B cell (primary cell): ENCODE measurements around the gene TEX261. TPM values are rescaled to one million over a fixed set of nuclear protein-coding genes. Genes with fewer than 3 reads are reported as not detected.
"Not testable (repeated sequence)": the region's sequence is repeated elsewhere in the genome, so short reads cannot be mapped to it uniquely, and the experiment has no call there.

Experiments used
- ATAC-seq: fragments of 200-7000 bp; cut with Tn5 transposase; one replicate; pipeline ENCODE4 v1.10.0; 2021; ENCODE audit warnings: low read depth, mild to moderate bottlenecking, moderate number of reproducible peaks, moderate library complexity
- CTCF ChIA-PET: fragments of 350-600 bp; sonication (Branson Sonifier 250); formaldehyde crosslinking; loops from one replicate; lab custom pipeline; 2021; ENCODE audit warnings: antibody characterized with exemption, inconsistent platforms; lab: Charles Lee
- POLR2A ChIA-PET: fragments of 350-600 bp; sonication (Branson Sonifier 250); formaldehyde crosslinking; loops from one replicate; lab custom pipeline; 2021; ENCODE audit warnings: antibody characterized with exemption; lab: Charles Lee
- DNase-seq: peaks from one replicate; pipeline ENCODE4 v3.0.0; 2013
- H2AFZ ChIP-seq: 2 replicates; pipeline ENCODE4 v1.6.1; 2012; ENCODE audit warnings: mild to moderate bottlenecking, low read depth, low read length; ENCODE audit not compliant: insufficient read depth, poor library complexity, severe bottlenecking
- H3K27ac ChIP-seq, 2 donors: 1 replicate in 1 of 2; 2 replicates in 1 of 2; pipeline ENCODE4 v1.5.1; 2012 to 2013; ENCODE audit warnings: low read length in 2 of 2, mild to moderate bottlenecking in 2 of 2, moderate library complexity in 1 of 2
- H3K27me3 ChIP-seq, 4 experiments: fragments of 200-600 bp in 1 of 4; sonication (generic) in 1 of 4; replicated peaks in 1 of 4; 1 replicate in 2 of 4; 2 replicates in 2 of 4; pipeline versions ENCODE4 v1.6.1 to v1.7.0; 2013 to 2016; ENCODE audit warnings: low read length in 3 of 4, mild to moderate bottlenecking in 2 of 4, mixed read lengths in 1 of 4, moderate library complexity in 1 of 4; ENCODE audit not compliant: insufficient read depth in 4 of 4, control insufficient read depth in 3 of 4; ENCODE audit errors: control extremely low read depth in 1 of 4
- H3K36me3 ChIP-seq, 2 experiments: replicated peaks in 1 of 2; 1 replicate in 1 of 2; 2 replicates in 1 of 2; pipeline versions ENCODE4 v1.6.1 to v1.7.1; 2013; ENCODE audit warnings: low read length in 1 of 2; ENCODE audit not compliant: insufficient read depth in 2 of 2, control insufficient read depth in 1 of 2; ENCODE audit errors: control extremely low read depth in 1 of 2, extremely low read depth in 1 of 2
- H3K4me1 ChIP-seq, 2 donors: fragments of 200-600 bp in 1 of 2; sonication (generic) in 1 of 2; 1 replicate in 1 of 2; 2 replicates in 1 of 2; pipeline versions ENCODE4 v1.5.1 to v1.6.1; 2013 to 2017; ENCODE audit warnings: low read length in 2 of 2; ENCODE audit not compliant: control insufficient read depth in 2 of 2, insufficient read depth in 2 of 2
- H3K4me2 ChIP-seq: replicated peaks from 2 replicates; pipeline ENCODE3; 2012; ENCODE audit warnings: mild to moderate bottlenecking, low read depth, low read length; ENCODE audit not compliant: poor library complexity, severe bottlenecking
- H3K4me3 ChIP-seq, 5 experiments: fragments of 200-600 bp in 1 of 5; sonication (generic) in 1 of 5; 1 replicate in 3 of 5; 2 replicates in 2 of 5; pipeline versions ENCODE4 v1.5.1 to v1.7.0; 2011 to 2016; ENCODE audit warnings: low read length in 4 of 5, mild to moderate bottlenecking in 4 of 5, low read depth in 2 of 5, control low read depth in 1 of 5, moderate library complexity in 1 of 5; ENCODE audit not compliant: insufficient read depth in 1 of 5; ENCODE audit errors: control extremely low read depth in 1 of 5, extremely low read depth in 1 of 5
- H3K79me2 ChIP-seq: fragments of 200-600 bp; sonication (generic); one replicate; pipeline ENCODE4 v1.6.0; 2016; ENCODE audit warnings: low read length; ENCODE audit not compliant: control insufficient read depth, insufficient read depth
- H3K9ac ChIP-seq: fragments of 200-600 bp; sonication (generic); 2 replicates; pipeline ENCODE4 v1.6.1; 2017; ENCODE audit warnings: mild to moderate bottlenecking, low read length, moderate library complexity
- H3K9me3 ChIP-seq, 3 donors: one replicate each; pipeline versions ENCODE4 v1.6.1 to v1.7.1; 2013; ENCODE audit warnings: low read length in 2 of 3; ENCODE audit not compliant: control insufficient read depth in 2 of 3, insufficient read depth in 1 of 3; ENCODE audit errors: control extremely low read depth in 1 of 3
- H4K20me1 ChIP-seq: 2 replicates; pipeline ENCODE4 v1.6.0; 2012; ENCODE audit warnings: mild to moderate bottlenecking, low read length; ENCODE audit not compliant: insufficient read depth, control insufficient read depth, poor library complexity, severe bottlenecking
- H3K27ac Mint-ChIP-seq: one replicate; pipeline ENCODE4 v1.8.0; 2021; ENCODE audit warnings: mixed read lengths
- H3K27me3 Mint-ChIP-seq: one replicate; pipeline ENCODE4 v1.8.0; 2021; ENCODE audit warnings: mixed read lengths
- H3K4me1 Mint-ChIP-seq: one replicate; pipeline ENCODE4 v1.8.0; 2021; ENCODE audit warnings: mixed read lengths
- H3K4me3 Mint-ChIP-seq: one replicate; pipeline ENCODE4 v1.8.0; 2021; ENCODE audit warnings: mixed read lengths
- H3K9me3 Mint-ChIP-seq: one replicate; pipeline ENCODE4 v1.8.0; 2022; ENCODE audit warnings: mixed read lengths; ENCODE audit not compliant: insufficient read depth
- CTCF ChIP-seq: fragments of 200-600 bp; IDR thresholded peaks from one replicate; pipeline ENCODE4 v1.8.0; 2022; ENCODE audit warnings: antibody characterized with exemption, mild to moderate bottlenecking
- WGBS: methylation state at CpG from one replicate; pipeline ENCODE4 v1.1.5; 2013; ENCODE audit warnings: missing lambda C conversion rate; ENCODE audit not compliant: insufficient coverage; 5-methylcytosine and 5-hydroxymethylcytosine counted together
- intact Hi-C: fragments of 100-400 bp; cut with micrococcal nuclease; formaldehyde crosslinking; loops from one replicate; pipeline ENCODE4 v1.10.0; 2022
- polyA plus RNA-seq: library from polyadenylated mRNA; depleted of rRNA; stranded (reverse); fragments of >200 nt; gene quantifications from 2 replicates; pipeline ENCODE4 v1.2.3, GENCODE V29; 2012
- total RNA-seq, 2 donors: library from RNA; stranded (reverse); fragments of 120-200 nt in 1 of 2; gene quantifications; 1 replicate in 1 of 2; 2 replicates in 1 of 2; pipeline versions ENCODE4 v1.2.3 to v1.2.4, GENCODE V29; 2013 to 2022

The TEX261 gene
- total and polyA plus RNA-seq, 2 donors (not counting 1 experiment from before 2014, with no cell fraction given), result 29.0 to 56.4 TPM

GRCh38 chr2:71023553-71024243, 29.0 kb upstream of the TEX261 start:
- H3K4me3 Mint-ChIP-seq, H2AFZ ChIP-seq, H3K9me3 Mint-ChIP-seq, H3K4me1 ChIP-seq, H3K27me3 ChIP-seq, H3K9ac ChIP-seq, H4K20me1 ChIP-seq, H3K27me3 Mint-ChIP-seq, H3K27ac Mint-ChIP-seq, H3K27ac ChIP-seq, H3K4me3 ChIP-seq, H3K4me2 ChIP-seq, H3K36me3 ChIP-seq, H3K4me1 Mint-ChIP-seq, ATAC-seq, H3K79me2 ChIP-seq, POLR2A ChIA-PET, H3K9me3 ChIP-seq: not testable (repeated sequence)
- intact Hi-C loops, result loop anchor here (1.0 kb wide), 1 partner anchor 45 kb away; the partner anchor contains the start of gene NAGK
- CTCF ChIA-PET, result interaction anchor here (1.2 to 2.0 kb wide), 3 partner anchors 16 to 487 kb away, joined by 3 to 10 read pairs (median 9); no protein-coding TSS in a partner anchor
- peak; percentile 54 for DNase-seq
- peak; percentile 49 for TF ChIP-seq CTCF
- 67% methylated on average over 10 of the region's 15 CpGs for WGBS

GRCh38 chr2:71021394-71021793, 26.7 kb upstream of the TEX261 start:
- H3K9me3 Mint-ChIP-seq, H3K4me3 Mint-ChIP-seq, H3K36me3 ChIP-seq, H3K4me2 ChIP-seq, H4K20me1 ChIP-seq, H3K27ac Mint-ChIP-seq, H3K79me2 ChIP-seq, H2AFZ ChIP-seq, H3K27me3 ChIP-seq, H3K4me3 ChIP-seq, H3K27me3 Mint-ChIP-seq, H3K9me3 ChIP-seq, intact Hi-C loops, H3K27ac ChIP-seq, H3K4me1 Mint-ChIP-seq, DNase-seq, H3K4me1 ChIP-seq, ATAC-seq, H3K9ac ChIP-seq, POLR2A ChIA-PET: not testable (repeated sequence)
- CTCF ChIA-PET, result interaction anchor here (2.0 kb wide), 1 partner anchor 19 kb away, joined by 6 read pairs; no protein-coding TSS in a partner anchor
- WGBS, result 92% methylated on average over 11 of the region's 14 CpGs

GRCh38 chr2:71019989-71020388, 25.3 kb upstream of the TEX261 start:
- H3K27me3 ChIP-seq, DNase-seq, H3K27me3 Mint-ChIP-seq, ATAC-seq, H3K4me3 Mint-ChIP-seq, H2AFZ ChIP-seq, H3K9me3 ChIP-seq, H3K27ac Mint-ChIP-seq, intact Hi-C loops, H3K4me1 Mint-ChIP-seq, H3K79me2 ChIP-seq, H3K9me3 Mint-ChIP-seq, H3K27ac ChIP-seq, POLR2A ChIA-PET, H3K4me1 ChIP-seq, H4K20me1 ChIP-seq, H3K36me3 ChIP-seq, H3K4me3 ChIP-seq, H3K4me2 ChIP-seq, H3K9ac ChIP-seq: not testable (repeated sequence)
- 94% methylated on average over 2 of the region's 6 CpGs for WGBS
- CTCF ChIA-PET, result interaction anchor here (0.7 to 2.0 kb wide), 2 partner anchors 18 to 47 kb away, joined by 3 to 6 read pairs; no protein-coding TSS in a partner anchor
